NB4 (cell line): Measurements from ENCODE around the gene KDSR.

ENCODE experiments used
- CTCF ChIP-seq: IDR thresholded peaks from one replicate; pipeline ENCODE4 v1.5.1; 2012; ENCODE audit warnings: low read depth, low read length
- MAX ChIP-seq: IDR thresholded peaks from 2 replicates; pipeline ENCODE4 v1.6.1; 2011; ENCODE audit warnings: low read depth, low read length
- POLR2A ChIP-seq: IDR thresholded peaks from 2 replicates; pipeline ENCODE4 v1.6.1; 2011; ENCODE audit warnings: mild to moderate bottlenecking; ENCODE audit not compliant: insufficient read length; ENCODE audit errors: extremely low read depth

- TF ChIP-seq CTCF (no peak), POLR2A (no peak), MAX (no peak)
Measured at GRCh38 chr18:63302220-63302619, 64.8 kb downstream of the KDSR start.
